ENCODE data around the gene GSG1. TPM values are rescaled to one million over a fixed set of nuclear protein-coding genes. Genes with fewer than 3 reads are reported as not detected.

Gene GSG1
- not detected in 2 replicates for total RNA-seq

GRCh38 chr12:13103391-13104033 is at the start of gene GSG1:
Gene GSG1, minus strand, starts transcription at chr12:13103667. Its CDS starts 155 bp downstream, at chr12:13103512.

GRCh38 chr12:13044002-13044905 is 59.2 kb downstream of the GSG1 start, which contains the start of gene FAM234B:
Gene FAM234B, plus strand, starts transcription at chr12:13044381. Its CDS starts 23 bp downstream, at chr12:13044404.

Other genes with a start within 250 kb of the GSG1 start
- 1.2 and 1.4 TPM in 2 replicates for gene GPRC5A, start 212.1 kb downstream of the GSG1 start, total RNA-seq
- gene GPRC5D, start 151.5 kb downstream of the GSG1 start, total RNA-seq: not detected in 2 replicates
- 14.7 and 16.7 TPM in 2 replicates for gene HEBP1, start 103.4 kb downstream of the GSG1 start, total RNA-seq
- gene FAM234B, start 59.3 kb downstream of the GSG1 start, total RNA-seq: 4.1 and 4.5 TPM in 2 replicates
- gene EMP1, start 93.1 kb upstream of the GSG1 start, total RNA-seq: 54.3 and 135 TPM in 2 replicates

Data from hair follicular keratinocyte (primary cell).